Posterior vena cava (tissue), 2 donors: Measurements from ENCODE around the gene IGFL1. TPM values are rescaled to one million over a fixed set of nuclear protein-coding genes. Genes with fewer than 3 reads are reported as not detected.
"Not testable (repeated sequence)": the region's sequence is repeated elsewhere in the genome, so short reads cannot be mapped to it uniquely, and the experiment has no call there.

Source experiments
- DNase-seq: peaks from one replicate; pipeline ENCODE4 v3.0.0-alpha.2; 2020; ENCODE audit warnings: low spot score
- intact Hi-C, 2 donors: fragments of 100-400 bp; cut with DNase I; formaldehyde crosslinking; loops; one replicate each; pipeline versions ENCODE4 v1.14.1 to v1.14.2; 2022 to 2023
- total RNA-seq, 2 donors: library from RNA; stranded (reverse); fragmentation: NEBNext Ultra II Directional; extraction: Animal tissue kit (Norgen Biotek cat#: 25700); gene quantifications; one replicate each; pipeline ENCODE4 v1.2.1, GENCODE V29; 2021
- donor health status: DM: yes; HTN: yes; CAD: no.
- donor health status: DM: yes; HTN: yes; CAD: no.

The IGFL1 gene
- total RNA-seq, 2 donors from 2014 or later: not detected

DNA sequence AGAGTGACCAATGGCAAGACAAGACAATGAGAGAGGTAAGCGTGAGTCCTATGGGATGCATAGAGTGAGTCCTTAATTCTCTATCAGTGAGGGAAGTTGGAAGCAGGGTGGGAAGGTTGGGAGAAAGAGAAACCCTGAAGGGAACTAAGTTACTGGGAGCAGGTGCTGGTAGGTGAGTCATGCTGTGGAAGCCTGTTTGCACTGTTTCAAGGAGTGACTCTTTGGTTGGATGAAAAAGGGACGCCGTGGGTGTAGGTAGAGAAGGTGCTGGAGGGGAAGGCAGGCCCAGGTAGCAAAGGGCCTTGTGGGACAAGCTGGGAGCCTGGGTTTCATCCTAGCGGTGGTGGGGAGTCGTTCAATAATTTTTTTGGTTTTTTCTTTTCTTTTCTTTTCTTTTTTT lies 21.9 kb downstream of the IGFL1 start:
- intact Hi-C loops: no loop called here
- no peak for DNase-seq

DNA sequence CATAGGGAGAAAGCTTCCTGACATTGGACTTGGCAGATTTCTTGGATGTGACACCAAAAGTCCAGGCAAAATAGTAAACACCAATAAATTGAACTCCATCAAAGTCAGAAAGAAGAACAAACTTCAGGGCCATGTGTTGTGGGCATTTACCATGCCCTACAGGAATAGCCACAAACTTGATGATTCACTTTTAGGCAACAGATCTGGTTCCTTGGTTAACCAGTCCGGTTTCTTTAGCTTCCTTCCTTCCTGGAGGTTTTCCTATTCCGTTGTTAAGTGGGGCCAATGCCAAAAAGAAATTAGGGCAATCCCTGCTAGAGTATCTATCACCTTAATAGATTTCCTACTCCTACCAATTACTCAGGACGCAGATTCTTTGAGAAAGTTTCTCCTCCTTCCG lies 25.2 kb downstream of the IGFL1 start:
- no peak for DNase-seq
- intact Hi-C loops: no loop called here

DNA sequence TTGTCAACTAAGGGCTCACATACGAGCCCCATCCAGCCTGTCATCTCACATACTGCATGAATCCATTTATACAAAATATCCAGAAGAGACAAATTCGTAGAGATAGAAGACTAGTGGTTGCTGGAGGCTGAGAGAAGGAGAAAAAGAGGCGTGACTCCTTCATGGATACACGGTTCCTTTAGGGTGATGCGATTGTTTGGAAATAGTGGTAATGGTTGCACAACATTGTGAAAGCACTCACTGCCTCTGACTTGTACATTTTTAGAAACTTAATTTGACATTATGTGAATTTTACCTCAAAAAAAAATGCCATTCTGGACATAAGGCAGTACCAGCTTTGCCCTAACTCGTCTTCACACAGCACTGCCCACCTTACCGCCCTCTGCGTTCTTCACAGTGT lies 27.3 kb downstream of the IGFL1 start:
- intact Hi-C loops: no loop called here

DNA sequence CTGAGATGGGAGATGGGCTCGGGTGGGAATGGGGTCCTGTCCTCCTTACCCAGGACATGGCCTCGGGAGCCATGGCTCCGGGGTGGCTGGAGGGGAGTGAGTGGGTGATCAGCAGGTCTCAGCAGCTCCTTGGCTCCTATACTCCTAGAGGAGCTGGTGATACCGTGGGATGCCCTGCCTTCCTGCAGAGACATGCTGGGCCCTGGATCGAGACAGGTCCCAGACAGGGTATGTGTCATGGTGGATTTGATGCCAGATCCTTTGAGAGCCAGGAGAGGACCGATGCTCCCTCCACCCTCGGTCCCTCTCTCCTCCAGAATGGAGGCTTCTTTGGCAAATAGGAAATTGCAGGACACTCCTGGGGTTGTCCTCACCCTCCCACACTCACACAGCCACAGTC lies 32.0 kb downstream of the IGFL1 start:
- not testable (repeated sequence) for DNase-seq
- intact Hi-C loops: loop anchor here (5.0 to 10.0 kb wide), 2 partner anchors 184 to 237 kb away; partner anchors contain the start of gene PGLYRP1 (in 1 of the 2)

More for the DNA sequence above, 27.3 kb downstream of the IGFL1 start:
- DNase-seq: no peak

DNA sequence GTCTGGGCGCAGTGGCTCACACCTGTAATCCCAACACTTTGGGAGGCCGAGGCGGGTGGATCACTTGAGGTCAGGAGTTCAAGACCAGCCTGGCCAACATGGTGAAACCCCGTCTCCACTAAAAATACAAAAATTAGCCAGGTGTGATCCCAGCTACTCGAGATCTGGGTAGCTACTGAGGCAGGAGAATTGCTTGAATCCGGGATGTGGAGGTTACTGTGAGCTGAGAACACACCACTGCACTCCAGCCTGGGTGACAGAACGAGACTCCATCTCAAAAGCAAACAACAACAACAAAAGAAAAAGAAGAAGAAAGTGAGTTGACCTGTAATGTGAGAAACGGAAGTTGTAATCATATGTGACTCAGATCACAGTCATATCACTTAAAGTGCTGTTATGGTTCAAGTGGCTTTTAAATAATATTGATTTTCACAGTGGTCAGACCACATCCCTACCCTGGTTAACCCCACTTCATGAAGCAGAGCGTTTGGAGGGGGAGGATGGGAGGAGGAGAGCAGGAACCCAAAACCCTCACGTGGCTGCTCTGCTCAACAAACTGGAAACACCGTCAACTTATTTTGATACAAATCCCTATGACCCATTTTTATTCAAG lies 33.2 kb downstream of the IGFL1 start:
- intact Hi-C loops: loop anchor here (5.0 to 10.0 kb wide), 2 partner anchors 185 to 238 kb away; partner anchors contain the start of gene PGLYRP1 (in 1 of the 2)
- not testable (repeated sequence) for DNase-seq

DNA sequence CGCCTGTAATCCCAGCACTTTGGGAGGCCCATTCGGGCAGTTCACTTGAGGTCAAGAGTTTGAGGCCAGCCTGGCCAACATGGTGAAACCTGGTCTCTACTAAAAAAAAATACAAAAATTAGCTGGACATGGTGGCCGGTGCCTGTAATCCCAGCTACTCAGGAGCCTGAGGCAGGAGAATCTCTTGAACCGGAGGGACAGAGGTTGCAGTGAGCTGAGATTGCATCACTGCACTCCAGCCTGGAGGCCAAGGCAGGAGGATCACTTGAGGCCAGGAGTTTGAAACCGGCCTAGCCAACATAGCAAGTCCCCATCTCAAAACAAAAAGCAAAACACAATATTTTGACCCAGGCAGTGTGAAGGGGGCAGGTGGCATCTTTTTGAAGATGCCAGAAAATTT lies 35.3 kb downstream of the IGFL1 start:
- intact Hi-C loops: loop anchor here (5.0 to 10.0 kb wide), 4 partner anchors 182 to 240 kb away; partner anchors contain the start of gene PGLYRP1 (in 1 of the 2)
- not testable (repeated sequence) for DNase-seq

DNA sequence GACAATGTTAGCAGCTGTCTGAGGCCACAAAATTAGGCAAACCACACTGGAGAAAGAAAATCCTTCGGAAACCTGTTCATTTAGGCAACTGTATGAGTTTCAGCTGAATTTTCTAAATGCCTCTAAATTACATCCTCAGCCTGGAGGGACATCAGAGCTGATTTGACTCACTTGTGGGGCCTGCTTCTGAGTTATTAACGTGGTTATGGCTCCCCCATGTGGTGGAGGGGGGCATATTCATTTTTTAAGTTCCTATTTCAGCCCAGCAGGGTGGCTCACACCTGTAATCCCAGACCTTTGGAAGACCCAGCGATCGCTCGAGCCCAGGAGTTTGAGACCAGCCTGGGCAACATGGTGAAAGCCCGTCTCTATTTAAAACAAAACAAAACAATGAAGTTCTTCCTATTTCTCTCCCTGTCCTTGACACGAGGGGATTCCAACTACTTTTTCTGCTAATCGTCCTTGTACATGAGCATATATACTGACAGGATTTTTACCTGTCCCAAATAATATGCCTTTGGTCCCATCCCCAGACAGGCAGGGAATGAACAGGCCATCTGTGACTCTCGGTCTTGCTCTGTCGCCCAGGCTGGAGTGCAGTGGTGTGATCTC lies 35.8 kb downstream of the IGFL1 start:
- intact Hi-C loops: loop anchor here (5.0 to 10.0 kb wide), 3 partner anchors 183 to 241 kb away; partner anchors contain the start of gene PGLYRP1 (in 1 of the 2)
- DNase-seq: no peak

DNA sequence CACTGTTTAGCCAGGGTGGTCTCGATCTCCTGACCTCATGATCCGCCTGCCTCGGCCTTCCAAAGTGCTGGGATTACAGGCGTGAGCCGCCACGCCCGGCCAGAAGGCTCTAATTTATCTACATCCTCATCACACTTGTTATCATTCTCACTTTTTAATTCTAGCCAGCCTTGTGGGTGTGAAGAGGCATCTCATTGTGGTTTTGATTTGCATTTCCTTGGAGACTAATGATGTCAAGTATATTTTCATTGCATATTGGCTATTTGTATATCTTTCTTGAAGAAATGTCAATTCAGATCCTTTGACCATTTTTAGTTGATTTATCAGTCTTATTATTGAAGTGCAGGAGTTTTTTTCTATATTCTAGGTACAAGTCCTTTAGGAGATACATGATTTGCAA lies 39.6 kb downstream of the IGFL1 start:
- intact Hi-C loops: loop anchor here (5.0 to 10.0 kb wide), 3 partner anchors 187 to 244 kb away; partner anchors contain the start of gene PGLYRP1 (in 1 of the 2)
- DNase-seq: no peak

DNA sequence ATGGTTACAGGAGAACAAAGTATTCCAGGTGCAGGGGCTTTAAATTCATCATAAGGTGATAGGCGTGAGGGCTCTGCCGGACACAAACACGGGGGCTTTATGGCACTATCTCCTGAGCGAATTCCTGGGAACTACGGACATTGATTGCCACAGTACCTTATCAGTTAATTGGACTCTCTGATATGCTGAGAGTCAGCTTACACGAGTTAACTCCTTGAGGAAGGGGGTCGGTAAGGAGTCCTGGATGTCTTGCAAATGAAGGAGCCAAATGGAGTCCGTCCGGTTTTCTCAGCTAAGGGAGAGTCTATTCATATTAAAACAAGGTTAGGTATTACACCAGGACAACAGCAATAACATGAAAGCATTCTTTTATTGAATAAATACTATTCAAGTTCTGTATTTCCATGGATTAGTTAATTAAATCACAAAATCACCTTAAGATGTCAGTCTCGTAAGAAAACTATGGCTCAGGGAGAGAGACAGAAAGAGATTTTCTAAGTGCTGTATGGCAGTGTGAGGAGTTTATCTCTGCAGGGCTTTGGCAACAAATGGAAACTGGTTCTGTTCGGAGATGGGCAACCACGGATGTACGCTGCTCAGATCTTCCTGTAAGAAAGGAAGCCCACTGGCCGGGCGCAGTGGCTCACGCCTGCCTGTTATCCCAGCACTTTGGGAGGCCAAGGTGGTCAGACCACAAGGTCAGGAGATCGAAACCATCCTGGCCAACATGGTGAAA lies 41.1 kb downstream of the IGFL1 start:
- no peak for DNase-seq
- intact Hi-C loops: loop anchor here in 1 of 2 donors (10.0 kb wide), 1 partner anchor 244 kb away; no protein-coding TSS in a partner anchor

DNA sequence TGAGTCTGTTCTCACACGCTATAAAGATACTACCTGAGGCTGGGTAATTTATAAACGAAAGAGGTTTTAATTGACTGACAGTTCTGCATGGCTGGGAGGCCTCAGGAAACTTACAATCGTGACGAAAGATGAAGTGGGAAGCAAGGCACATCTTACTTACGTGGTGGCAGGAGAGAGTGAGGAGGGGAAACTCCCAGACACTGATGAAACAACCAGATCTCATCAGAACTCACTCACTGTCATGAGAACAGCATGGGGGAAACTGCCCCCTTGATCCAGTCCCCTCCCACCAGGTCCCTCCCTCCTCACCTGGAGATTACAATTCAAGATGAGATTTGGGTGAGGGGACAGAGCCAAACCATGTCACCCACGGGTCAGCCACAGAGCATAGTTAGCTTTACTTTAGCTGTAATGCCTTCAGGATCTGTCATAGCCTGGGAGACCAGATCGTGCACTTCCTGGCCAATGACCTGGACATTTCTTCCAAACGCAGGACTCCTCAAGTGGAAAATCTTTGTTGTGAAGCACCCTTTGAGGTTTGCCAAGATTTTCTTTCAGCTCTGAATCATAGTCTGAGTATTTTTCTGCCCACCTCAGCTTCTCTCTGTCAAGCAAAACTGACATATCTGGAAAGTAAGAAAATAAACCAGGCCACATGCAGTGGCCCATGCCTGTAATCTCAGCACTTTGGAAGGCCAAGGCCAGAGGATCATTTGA lies 42.1 kb downstream of the IGFL1 start:
- intact Hi-C loops: loop anchor here in 1 of 2 donors (10.0 kb wide), 1 partner anchor 243 kb away; no protein-coding TSS in a partner anchor
- DNase-seq: no peak

DNA sequence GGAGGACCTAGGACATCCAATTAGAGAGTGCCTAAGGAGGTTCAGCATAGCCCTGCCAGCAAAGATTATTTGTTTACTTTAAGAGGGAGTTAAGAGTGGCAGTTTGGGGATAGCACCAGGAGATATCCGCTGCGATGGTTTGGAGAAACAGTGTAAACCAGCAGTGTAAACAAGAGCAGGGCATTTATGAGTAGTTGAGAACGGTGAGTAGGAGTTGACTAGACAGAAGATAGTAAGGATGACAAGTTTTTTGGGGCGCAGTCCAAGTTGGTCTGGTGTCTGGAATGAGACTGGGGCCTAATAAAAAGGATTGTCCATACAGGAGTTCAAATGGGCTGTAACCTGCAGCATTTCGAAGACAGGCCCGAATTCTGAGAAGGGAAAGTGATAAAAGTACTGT lies 44.4 kb downstream of the IGFL1 start:
- not testable (repeated sequence) for DNase-seq
- intact Hi-C loops: loop anchor here in 1 of 2 donors (10.0 kb wide), 1 partner anchor 241 kb away; no protein-coding TSS in a partner anchor

DNA sequence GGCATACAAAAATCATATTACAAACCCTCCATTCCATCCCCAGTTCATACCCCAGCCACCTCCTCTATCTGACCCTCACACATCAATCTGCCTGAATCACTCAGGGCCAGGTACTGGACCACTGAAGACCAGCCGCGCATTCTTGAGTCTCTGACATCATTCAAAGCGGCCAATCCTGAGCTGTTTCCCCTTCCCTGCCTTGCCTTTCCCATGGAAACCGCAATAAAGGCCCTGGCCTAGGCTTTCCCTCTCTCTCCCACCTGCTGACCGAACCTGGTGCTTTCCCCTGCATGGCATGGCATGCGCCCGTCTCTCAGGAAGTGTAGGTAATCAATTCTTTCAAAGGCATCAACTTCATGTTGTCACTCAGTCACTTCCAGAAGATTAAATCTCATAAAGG lies 49.6 kb downstream of the IGFL1 start:
- intact Hi-C loops: loop anchor here in 1 of 2 donors (10.0 kb wide), 1 partner anchor 236 kb away; no protein-coding TSS in a partner anchor
- no peak for DNase-seq

Other genes starting within 250 kb of the IGFL1 start
- 10 to 100 TPM in 1 of 2 donors, 1 to 10 TPM in 1; 10.0 to 12.9 TPM for gene CCDC61, start 234.3 kb upstream of the IGFL1 start, total RNA-seq
- gene PGLYRP1, start 206.7 kb upstream of the IGFL1 start, total RNA-seq: not detected
- gene IGFL4, start 188.7 kb upstream of the IGFL1 start, total RNA-seq: not detected
- not detected for gene IGFL3, start 105.1 kb upstream of the IGFL1 start, total RNA-seq
- under 1 TPM in 1 of 2 donors, not detected in 1; 0.38 TPM for gene IGFL2, start 81.5 kb upstream of the IGFL1 start, total RNA-seq
- gene HIF3A, start 67.3 kb downstream of the IGFL1 start, total RNA-seq: 10 to 100 TPM; 50.0 to 79.8 TPM
- gene PPP5C, start 117.3 kb downstream of the IGFL1 start, total RNA-seq: 10 to 100 TPM; 44.3 to 46.8 TPM
- gene CCDC8, start 183.8 kb downstream of the IGFL1 start, total RNA-seq: 10 to 100 TPM; 11.7 to 17.7 TPM
- gene PNMA8C, start 199.2 kb downstream of the IGFL1 start, total RNA-seq: 1 to 10 TPM in 1 of 2 donors, under 1 TPM in 1; 0.37 to 1.2 TPM
- gene PNMA8A, start 241.8 kb downstream of the IGFL1 start, total RNA-seq: 1 to 10 TPM; 4.6 to 7.8 TPM